SK-N-SH treated with all-trans-retinoic acid at 6 μM for 48 hours (cell line): Measurements from ENCODE around the gene SPOPL.

Experiments used
- ARNTL ChIP-seq: fragments of 450-650 bp; formaldehyde crosslinking; IDR thresholded peaks from 2 replicates; pipeline ENCODE4 v1.5.0; 2020; ENCODE audit warnings: low read depth, mild to moderate bottlenecking, moderate library complexity, borderline replicate concordance
- SNAI2 ChIP-seq: fragments of 250-450 bp; sonication (Bioruptor Pico); IDR thresholded peaks from 2 replicates; pipeline ENCODE4 v1.5.0; 2020; ENCODE audit warnings: mild to moderate bottlenecking, moderate library complexity
- TOX ChIP-seq: fragments of 250-450 bp; sonication (Bioruptor Pico); IDR thresholded peaks from 2 replicates; pipeline ENCODE4 v1.8.0; 2021; ENCODE audit warnings: mild to moderate bottlenecking, moderate library complexity, borderline replicate concordance
- TF ChIP-seq, protein P1 (sequence below): fragments of 250-450 bp; sonication (Bioruptor Pico); IDR thresholded peaks from 2 replicates; pipeline ENCODE4 v1.5.0; 2020; ENCODE audit warnings: mild to moderate bottlenecking, moderate library complexity

DNA sequence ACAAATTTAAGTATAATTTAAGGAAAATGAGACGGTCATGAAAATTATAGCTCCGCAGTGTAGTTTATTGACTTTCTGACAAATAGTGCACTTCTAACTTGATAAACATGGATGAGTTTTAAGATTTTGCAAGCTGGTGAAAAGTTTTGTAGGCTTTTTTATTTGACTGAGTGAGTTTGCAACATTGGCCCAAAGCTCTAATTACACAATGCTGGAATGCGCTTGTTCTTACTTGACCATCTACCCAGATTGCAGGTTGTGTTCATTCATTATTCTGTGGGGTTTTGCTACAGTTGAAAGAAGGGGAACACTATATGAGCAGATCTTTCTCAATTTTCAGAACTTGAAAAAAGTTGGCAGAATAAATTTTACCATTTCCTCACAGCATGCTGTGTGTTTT lies 13.5 kb downstream of the SPOPL start:
- TF ChIP-seq SNAI2 (no peak), ARNTL (CRISPR knock-in tag) (no peak), TOX (CRISPR knock-in tag) (no peak)
- TF ChIP-seq, protein P1, sequence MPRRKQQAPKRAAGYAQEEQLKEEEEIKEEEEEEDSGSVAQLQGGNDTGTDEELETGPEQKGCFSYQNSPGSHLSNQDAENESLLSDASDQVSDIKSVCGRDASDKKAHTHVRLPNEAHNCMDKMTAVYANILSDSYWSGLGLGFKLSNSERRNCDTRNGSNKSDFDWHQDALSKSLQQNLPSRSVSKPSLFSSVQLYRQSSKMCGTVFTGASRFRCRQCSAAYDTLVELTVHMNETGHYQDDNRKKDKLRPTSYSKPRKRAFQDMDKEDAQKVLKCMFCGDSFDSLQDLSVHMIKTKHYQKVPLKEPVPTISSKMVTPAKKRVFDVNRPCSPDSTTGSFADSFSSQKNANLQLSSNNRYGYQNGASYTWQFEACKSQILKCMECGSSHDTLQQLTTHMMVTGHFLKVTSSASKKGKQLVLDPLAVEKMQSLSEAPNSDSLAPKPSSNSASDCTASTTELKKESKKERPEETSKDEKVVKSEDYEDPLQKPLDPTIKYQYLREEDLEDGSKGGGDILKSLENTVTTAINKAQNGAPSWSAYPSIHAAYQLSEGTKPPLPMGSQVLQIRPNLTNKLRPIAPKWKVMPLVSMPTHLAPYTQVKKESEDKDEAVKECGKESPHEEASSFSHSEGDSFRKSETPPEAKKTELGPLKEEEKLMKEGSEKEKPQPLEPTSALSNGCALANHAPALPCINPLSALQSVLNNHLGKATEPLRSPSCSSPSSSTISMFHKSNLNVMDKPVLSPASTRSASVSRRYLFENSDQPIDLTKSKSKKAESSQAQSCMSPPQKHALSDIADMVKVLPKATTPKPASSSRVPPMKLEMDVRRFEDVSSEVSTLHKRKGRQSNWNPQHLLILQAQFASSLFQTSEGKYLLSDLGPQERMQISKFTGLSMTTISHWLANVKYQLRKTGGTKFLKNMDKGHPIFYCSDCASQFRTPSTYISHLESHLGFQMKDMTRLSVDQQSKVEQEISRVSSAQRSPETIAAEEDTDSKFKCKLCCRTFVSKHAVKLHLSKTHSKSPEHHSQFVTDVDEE (CRISPR knock-in tag) = no peak
